T1000 (cell line): ENCODE measurements around the gene DCLK2.

Source experiments
- DNase-seq: peaks from one replicate; lab custom pipeline; 2025; ENCODE audit warnings: mixed read lengths; lab: John Stamatoyannopoulos, UW

DCLK2 gene

GRCh38 chr4:150264595-150265161, 186.4 kb downstream of the DCLK2 start:
- DNase-seq, result no peak

- no peak for DNase-seq
Observed at GRCh38 chr4:150265806-150266205, 187.6 kb downstream of the DCLK2 start.

GRCh38 chr4:150268444-150268843, 190.2 kb downstream of the DCLK2 start:
- no peak for DNase-seq

- no peak for DNase-seq
Observed at GRCh38 chr4:150278206-150278605, 200.0 kb downstream of the DCLK2 start.

- DNase-seq, result no peak
Observed at GRCh38 chr4:150280081-150280895, 202.0 kb downstream of the DCLK2 start.

- DNase-seq, result no peak
Observed at GRCh38 chr4:150280975-150281374, 202.7 kb downstream of the DCLK2 start.

- DNase-seq, result no peak
Observed at GRCh38 chr4:150283689-150284088, 205.4 kb downstream of the DCLK2 start.

GRCh38 chr4:150286656-150287055, 208.4 kb downstream of the DCLK2 start:
- no peak for DNase-seq

GRCh38 chr4:150289198-150289597, 211.0 kb downstream of the DCLK2 start:
- no peak for DNase-seq

- DNase-seq, result no peak
Observed at GRCh38 chr4:150289881-150290280, 211.6 kb downstream of the DCLK2 start.

- DNase-seq, result no peak
Observed at GRCh38 chr4:150297861-150298474, 219.7 kb downstream of the DCLK2 start.

- DNase-seq, result no peak
Observed at GRCh38 chr4:150299816-150300215, 221.6 kb downstream of the DCLK2 start.

- peak; percentile 35 for DNase-seq
Observed at GRCh38 chr4:150302553-150302952, 224.3 kb downstream of the DCLK2 start.

- DNase-seq, result no peak
Observed at GRCh38 chr4:150305995-150306394, 227.8 kb downstream of the DCLK2 start.

GRCh38 chr4:150306719-150307118, 228.5 kb downstream of the DCLK2 start:
- no peak for DNase-seq
